ENCODE data around the gene SH3PXD2B. TPM values are rescaled to one million over a fixed set of nuclear protein-coding genes. Genes with fewer than 3 reads are reported as not detected.
A peak's percentile ranks its signal among the peaks of the same experiment; 100 is the strongest.

The SH3PXD2B gene
- total and polyA plus RNA-seq, 2 donors (not counting 1 experiment from before 2014, with no cell fraction given) = 12.6 to 21.1 TPM

- peaks cover 5% of the 10 kb centered on the region for H3K79me2 ChIP-seq (ENCODE audit: control insufficient read depth, insufficient read depth, low read length)
- TF ChIP-seq EZH2 (IDR thresholded peaks at IDR 0.05; ENCODE audit: low read length, missing control alignments) = no peak
- no peak for TF ChIP-seq CTCF (conservative IDR thresholded peaks at IDR 0.05 in 1 of 2, IDR thresholded peaks at IDR 0.05 in 1 of 2; ENCODE audit: low read depth in 1 of 2, low read length in 2 of 2)
- DNase-seq (ENCODE audit: low read depth in 2 of 2) = no peak
- no peak overlapping the region for H3K9ac ChIP-seq (ENCODE audit: insufficient read depth, low read length)
- no peak overlapping the region for H3K4me3 ChIP-seq (replicated peaks in 1 of 4; ENCODE audit: control extremely low read depth in 1 of 4, insufficient read depth in 1 of 4, low read depth in 3 of 4, low read length in 4 of 4)
- no peak overlapping the region for H3K27ac ChIP-seq (ENCODE audit: insufficient read depth, low read length)
- no peak overlapping the region for H2AFZ ChIP-seq (ENCODE audit: low read length)
- H3K36me3 ChIP-seq (ENCODE audit: control insufficient read depth, insufficient read depth, low read length) = no peaks in the 10 kb centered on the region
- H3K9me3 ChIP-seq (ENCODE audit: control insufficient read depth, insufficient read depth, low read depth, low read length) = no peaks in the 10 kb centered on the region
- H3K4me1 ChIP-seq (ENCODE audit: control insufficient read depth, extremely low read depth, insufficient read depth, low read length) = peaks cover 12% of the 10 kb centered on the region
- H3K4me2 ChIP-seq (ENCODE audit: extremely low read depth, insufficient read depth, low read length) = no peak overlapping the region
- no peaks in the 10 kb centered on the region for H3K27me3 ChIP-seq (ENCODE audit: control insufficient read depth, insufficient read depth, low read length)
- H4K20me1 ChIP-seq (ENCODE audit: control insufficient read depth, extremely low read depth, insufficient read depth, low read length) = no peaks in the 10 kb centered on the region
These were observed 14.4 kb downstream of the SH3PXD2B start for GRCh38 chr5:172439785-172440477.

GRCh38 chr5:172438319-172438668 lies 16.0 kb downstream of the SH3PXD2B start:
- no peaks in the 10 kb centered on the region for H3K9me3 ChIP-seq (ENCODE audit: control insufficient read depth, insufficient read depth, low read depth, low read length)
- H3K79me2 ChIP-seq (ENCODE audit: control insufficient read depth, insufficient read depth, low read length) = peaks cover 5% of the 10 kb centered on the region
- no peak overlapping the region for H2AFZ ChIP-seq (ENCODE audit: low read length)
- TF ChIP-seq CTCF (conservative IDR thresholded peaks at IDR 0.05 in 1 of 2, IDR thresholded peaks at IDR 0.05 in 1 of 2; ENCODE audit: low read depth in 1 of 2, low read length in 2 of 2) (no peak), EZH2 (IDR thresholded peaks at IDR 0.05; ENCODE audit: low read length, missing control alignments) (no peak)
- peaks cover 6% of the 10 kb centered on the region for H3K4me1 ChIP-seq (ENCODE audit: control insufficient read depth, extremely low read depth, insufficient read depth, low read length)
- H3K9ac ChIP-seq (ENCODE audit: insufficient read depth, low read length) = no peak overlapping the region
- no peak overlapping the region for H3K4me3 ChIP-seq (replicated peaks in 1 of 4; ENCODE audit: control extremely low read depth in 1 of 4, insufficient read depth in 1 of 4, low read depth in 3 of 4, low read length in 4 of 4)
- H3K36me3 ChIP-seq (ENCODE audit: control insufficient read depth, insufficient read depth, low read length) = no peaks in the 10 kb centered on the region
- DNase-seq (ENCODE audit: low read depth in 2 of 2) = no peak
- no peak overlapping the region for H3K4me2 ChIP-seq (ENCODE audit: extremely low read depth, insufficient read depth, low read length)
- no peaks in the 10 kb centered on the region for H4K20me1 ChIP-seq (ENCODE audit: control insufficient read depth, extremely low read depth, insufficient read depth, low read length)
- H3K27me3 ChIP-seq (ENCODE audit: control insufficient read depth, insufficient read depth, low read length) = no peaks in the 10 kb centered on the region
- no peak overlapping the region for H3K27ac ChIP-seq (ENCODE audit: insufficient read depth, low read length)

- Histone ChIP-seq H4K20me1 (ENCODE audit: control insufficient read depth, extremely low read depth, insufficient read depth, low read length) (no peaks in the 10 kb centered on the region), H3K4me2 (ENCODE audit: extremely low read depth, insufficient read depth, low read length) (peak overlapping the region; percentile 15), H3K9me3 (ENCODE audit: control insufficient read depth, insufficient read depth, low read depth, low read length) (no peaks in the 10 kb centered on the region), H3K79me2 (ENCODE audit: control insufficient read depth, insufficient read depth, low read length) (peaks cover 5% of the 10 kb centered on the region), H3K4me1 (ENCODE audit: control insufficient read depth, extremely low read depth, insufficient read depth, low read length) (peaks cover 6% of the 10 kb centered on the region), H3K9ac (ENCODE audit: insufficient read depth, low read length) (no peak overlapping the region), H2AFZ (ENCODE audit: low read length) (no peak overlapping the region), H3K4me3 (replicated peaks in 1 of 4; ENCODE audit: control extremely low read depth in 1 of 4, insufficient read depth in 1 of 4, low read depth in 3 of 4, low read length in 4 of 4) (no peak overlapping the region), H3K27ac (ENCODE audit: insufficient read depth, low read length) (no peak overlapping the region), H3K36me3 (ENCODE audit: control insufficient read depth, insufficient read depth, low read length) (no peaks in the 10 kb centered on the region), H3K27me3 (ENCODE audit: control insufficient read depth, insufficient read depth, low read length) (no peaks in the 10 kb centered on the region)
- DNase-seq (ENCODE audit: low read depth in 2 of 2) = peak; percentile 89 to 93
- no peak for TF ChIP-seq CTCF (conservative IDR thresholded peaks at IDR 0.05 in 1 of 2, IDR thresholded peaks at IDR 0.05 in 1 of 2; ENCODE audit: low read depth in 1 of 2, low read length in 2 of 2)
- no peak for TF ChIP-seq EZH2 (IDR thresholded peaks at IDR 0.05; ENCODE audit: low read length, missing control alignments)
These were observed 16.6 kb downstream of the SH3PXD2B start for GRCh38 chr5:172437445-172438318.
